NCI-H748 (cell line): ENCODE measurements around the gene GINS2.
A peak's percentile ranks its signal among the peaks of the same experiment; 100 is the strongest.

Experiments used
- DNase-seq: peaks from one replicate; lab custom pipeline; 2025; ENCODE audit not compliant: unreplicated experiment; lab: John Stamatoyannopoulos, UW

The GINS2 gene

DNA sequence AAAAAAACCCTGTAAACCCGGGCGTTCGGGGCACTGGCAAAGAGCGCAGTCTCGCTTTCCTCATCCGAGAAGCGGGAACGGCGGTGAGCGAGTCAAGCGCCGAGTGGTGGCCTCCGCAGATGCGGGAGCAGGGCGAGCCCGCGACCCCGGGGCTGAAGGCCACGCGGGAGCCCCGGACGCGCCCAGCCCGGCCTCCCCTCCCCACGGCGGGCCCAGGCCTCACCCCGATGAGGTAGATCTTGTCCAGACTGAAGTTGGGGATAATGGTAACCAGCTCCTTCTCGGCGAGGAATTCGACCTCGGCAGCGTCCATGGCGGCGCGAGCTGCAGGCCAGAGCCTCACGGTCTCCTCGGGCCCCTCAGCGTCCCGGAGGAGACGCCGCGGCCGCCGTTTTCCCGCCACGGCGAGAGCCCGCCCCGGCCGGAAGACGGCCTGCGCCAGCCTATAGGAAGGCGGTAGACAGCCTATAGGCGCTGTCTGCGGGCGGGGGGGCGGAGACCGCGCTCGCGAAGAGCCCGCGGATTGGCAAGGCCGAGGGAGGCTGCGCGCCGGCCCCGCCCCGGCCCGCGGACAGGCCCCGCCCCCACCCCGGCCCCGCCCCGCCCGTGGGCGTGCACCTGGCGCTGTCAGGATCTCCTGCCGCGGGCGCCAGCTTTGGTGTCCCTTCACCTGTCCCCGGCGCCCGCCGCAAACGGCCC, at the start of gene GINS2:
GINS2 (minus strand) TSS at position 369 of the 699 bp plus-strand sequence; CDS start at position 313, 56 bp downstream.
- peak; percentile 93 for DNase-seq

DNA sequence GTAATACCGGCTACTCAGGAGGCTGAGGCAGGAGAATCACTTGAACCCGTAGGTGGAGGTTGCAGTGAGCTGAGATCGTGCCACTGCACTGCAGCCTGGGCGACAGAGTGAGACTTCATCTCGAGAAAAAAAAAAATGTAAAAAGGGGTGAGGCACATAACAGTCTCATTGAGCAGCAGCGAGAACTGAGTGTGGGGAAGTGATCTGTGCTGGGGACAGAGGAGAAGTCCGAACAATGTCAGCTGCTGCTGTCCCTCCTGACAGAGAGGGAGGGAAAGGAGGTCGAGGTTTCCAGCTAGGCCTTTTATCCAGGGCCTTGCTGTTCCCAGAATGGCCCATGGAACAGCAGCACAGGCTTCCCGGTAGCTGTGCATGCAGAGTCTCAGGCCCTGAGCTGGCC, 48.2 kb upstream of the GINS2 start:
- no peak for DNase-seq

DNA sequence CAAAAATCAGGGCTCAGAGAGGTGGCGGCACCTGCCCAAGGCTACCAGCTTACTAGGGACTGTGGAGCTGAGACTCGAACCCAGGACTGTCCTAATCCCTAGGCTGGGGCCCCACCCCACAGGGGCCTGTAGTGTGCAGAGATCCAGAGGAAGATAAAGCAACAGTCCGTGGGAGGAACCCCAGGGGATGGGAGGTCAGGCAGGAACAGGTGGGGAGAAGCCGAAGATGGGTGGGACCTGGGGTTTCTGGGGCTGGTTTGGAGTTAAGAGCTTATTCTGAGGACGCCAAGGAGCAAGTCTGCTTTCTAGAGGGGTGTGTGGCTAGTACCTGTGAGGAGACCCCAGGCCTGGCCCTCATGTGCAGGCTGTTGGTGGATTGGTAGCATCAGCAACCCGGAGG, 47.2 kb upstream of the GINS2 start:
- DNase-seq: no peak

DNA sequence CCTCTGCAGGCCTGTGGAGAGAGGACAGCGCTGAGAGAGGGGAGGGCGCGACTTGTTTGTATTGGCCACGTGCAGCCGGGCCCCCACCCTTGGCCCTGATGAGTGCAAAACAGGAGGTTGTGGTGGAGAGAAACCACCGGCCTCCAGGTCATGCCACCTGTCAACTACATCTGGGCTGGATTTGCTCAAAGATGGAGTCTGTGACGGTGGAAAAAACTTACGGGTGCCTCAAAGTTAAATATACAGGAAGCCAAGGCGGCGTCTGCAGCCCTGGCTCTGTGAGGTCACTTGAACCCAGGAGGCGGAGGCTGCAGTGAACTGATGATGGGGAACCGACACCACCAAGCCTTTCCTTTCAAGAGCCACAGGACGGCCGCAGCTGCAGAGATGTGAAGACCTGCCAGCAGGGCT, 46.5 kb upstream of the GINS2 start:
- DNase-seq: no peak

DNA sequence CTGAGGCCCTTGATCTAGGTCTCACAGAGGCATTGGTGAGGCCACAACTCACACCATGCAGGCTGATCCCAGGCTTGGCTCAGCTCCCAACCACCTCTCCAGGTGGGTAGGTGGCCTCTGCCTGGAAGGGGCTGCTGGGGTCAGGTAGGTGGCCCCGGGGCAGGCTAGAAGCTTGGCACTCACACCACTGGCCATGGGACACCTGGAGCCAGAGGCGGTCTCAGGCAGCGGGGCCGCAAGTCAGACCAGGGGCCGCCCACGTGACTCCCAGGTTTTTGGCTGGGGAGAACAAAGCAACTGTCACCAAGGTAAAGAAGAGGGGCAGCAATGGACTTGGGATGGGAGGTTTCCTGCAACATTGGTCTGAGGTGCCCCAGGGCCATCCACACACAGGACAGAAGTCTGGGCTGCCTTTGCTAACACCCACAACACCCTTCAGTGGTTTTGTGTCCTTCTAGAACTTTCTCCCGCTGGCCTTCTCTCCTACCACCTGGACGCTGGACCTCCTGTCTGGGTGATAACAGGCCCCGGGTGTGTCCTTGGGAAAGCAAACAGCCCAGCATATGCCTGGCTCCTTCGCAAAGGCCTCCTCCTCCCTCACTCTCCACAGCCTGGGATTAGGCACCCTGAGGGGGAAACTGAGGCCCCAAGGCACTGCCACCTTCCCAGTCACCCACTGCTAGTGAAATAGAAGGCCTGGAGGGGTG, 45.7 kb upstream of the GINS2 start:
- DNase-seq: no peak

DNA sequence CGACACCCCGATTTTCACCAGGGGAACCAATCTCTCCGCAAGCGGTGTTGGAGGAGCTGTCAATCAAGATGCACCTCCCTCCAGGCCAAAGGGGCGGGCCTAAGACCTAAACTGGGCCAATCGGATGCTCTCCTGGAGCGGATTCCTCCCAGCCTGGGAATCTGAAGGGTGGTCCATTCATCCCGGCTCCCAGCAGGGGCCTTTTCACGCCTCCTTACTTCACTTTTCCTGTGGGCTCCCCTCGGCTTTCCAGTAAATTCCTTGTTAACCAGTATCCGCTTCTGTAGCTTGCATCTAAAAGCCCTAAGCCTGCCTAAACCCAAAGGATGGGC, 45.1 kb upstream of the GINS2 start:
- no peak for DNase-seq

DNA sequence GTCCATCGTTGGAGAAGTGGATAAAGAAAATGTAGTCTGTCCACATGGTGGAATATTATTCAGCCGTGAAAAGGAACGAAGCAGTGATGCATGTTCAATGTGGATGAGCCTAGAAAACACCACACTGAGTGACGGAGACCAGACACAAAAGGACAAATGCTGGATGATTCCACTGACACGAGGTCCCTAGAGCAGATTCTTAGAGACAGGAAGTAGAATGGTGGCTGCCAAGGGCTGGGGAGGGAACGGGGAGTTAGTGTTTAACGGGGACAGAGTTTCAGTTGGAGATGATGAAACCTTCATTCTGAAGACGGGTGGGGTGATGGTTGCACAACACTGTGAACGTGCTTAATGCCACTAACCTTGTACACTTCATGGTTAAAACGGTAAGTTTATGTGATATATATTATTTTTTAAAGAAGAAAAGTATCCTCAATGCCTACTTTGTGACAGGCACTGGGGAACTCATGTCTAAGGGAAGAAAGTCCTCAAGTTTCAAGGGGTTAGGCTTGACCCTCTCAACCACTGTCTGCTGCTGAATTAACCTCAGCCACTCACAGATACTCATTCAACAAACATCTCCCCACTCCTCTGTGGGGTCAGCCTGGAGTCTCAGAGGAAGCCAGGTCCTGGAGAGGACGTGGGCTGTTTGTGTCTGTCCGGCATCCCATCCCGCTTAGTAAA, 44.5 kb upstream of the GINS2 start:
- DNase-seq: no peak

DNA sequence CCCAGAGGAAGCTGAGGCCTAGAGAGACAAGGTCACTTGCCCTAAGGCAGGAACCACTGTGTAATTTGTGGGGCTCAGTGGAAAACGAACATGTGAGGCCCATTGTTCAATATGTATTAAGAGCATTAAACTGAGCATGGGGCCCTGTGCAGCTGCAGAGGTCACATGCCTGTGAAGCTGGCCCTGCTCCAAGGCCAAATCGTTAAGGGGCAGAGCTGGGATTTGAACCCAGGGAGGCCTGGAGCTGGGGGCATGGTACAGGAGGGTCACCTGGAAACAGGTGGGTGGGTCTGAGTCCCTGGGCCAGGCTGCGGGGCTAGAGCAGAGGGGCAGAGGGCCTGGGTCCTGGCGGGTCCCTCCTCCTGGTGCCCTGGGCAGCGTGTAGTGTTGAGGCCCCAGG, 42.4 kb upstream of the GINS2 start:
- DNase-seq: no peak

DNA sequence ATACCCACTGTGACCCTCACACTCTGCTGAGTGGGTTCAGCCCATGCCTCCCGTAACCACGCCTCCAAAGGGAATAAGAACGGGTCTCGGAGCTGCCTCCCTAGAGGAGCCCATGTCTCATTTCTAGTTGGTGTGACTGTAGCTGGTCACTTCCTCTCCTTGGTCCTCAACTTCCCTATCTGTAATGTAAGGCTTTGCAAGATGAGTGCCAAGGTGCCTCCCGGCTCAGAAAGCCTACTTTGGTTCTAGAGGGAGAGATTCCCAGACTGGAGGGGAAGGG, 41.4 kb upstream of the GINS2 start:
- no peak for DNase-seq

DNA sequence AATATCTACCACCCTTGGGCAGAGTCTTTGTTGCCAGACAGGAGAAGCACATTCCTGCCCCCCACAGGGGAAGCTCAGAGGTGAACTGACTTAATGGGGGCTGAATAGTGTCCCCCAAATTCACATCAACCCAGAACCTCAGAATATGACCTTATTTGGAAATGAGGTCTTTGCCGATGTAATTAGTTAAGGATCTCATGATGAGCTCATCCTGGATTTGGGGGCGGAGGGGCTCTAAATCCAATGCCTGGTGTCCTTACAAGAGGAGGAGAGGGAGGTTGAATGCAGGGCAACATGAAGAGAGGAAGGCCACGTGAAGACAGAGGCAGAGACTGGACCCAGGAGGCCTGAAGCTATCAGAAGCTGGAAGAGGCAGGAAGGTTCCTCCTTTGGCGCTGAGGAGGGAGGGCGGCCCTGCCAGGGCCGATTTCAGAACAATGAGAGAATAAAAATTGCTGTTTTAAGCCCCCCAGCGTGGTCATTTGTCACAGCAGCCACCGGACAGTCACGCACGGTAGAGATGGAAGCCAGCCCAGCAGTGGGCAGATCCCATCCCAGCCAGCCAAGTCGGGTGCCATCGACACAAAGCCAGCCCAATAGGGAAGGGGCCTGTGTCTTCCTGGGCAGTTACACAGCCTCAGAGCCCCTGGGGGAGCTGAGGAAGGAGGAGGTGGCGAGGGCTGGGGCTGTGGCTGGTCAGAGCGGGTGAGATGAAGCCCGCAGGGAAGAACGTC, 40.9 kb upstream of the GINS2 start:
- no peak for DNase-seq

DNA sequence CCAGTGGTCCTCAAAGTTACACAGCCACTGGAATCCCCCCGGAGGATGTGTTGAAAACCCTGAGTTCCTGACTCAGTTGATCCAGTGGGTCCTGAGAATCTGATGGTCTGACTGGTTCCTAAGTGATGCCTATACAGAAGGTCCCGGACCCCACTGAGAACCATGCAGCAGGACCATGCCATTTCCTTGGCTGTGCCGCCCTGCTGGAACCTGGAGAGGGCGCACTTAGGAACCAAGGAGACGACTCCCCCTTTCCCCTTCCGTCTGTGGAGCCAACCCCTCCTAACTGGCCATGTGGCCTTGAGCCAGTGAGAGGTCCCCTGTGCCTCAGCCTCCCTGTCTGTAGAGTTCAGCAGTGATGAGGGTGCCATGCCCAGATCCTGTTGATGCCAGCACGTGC, 40.1 kb upstream of the GINS2 start:
- no peak for DNase-seq

DNA sequence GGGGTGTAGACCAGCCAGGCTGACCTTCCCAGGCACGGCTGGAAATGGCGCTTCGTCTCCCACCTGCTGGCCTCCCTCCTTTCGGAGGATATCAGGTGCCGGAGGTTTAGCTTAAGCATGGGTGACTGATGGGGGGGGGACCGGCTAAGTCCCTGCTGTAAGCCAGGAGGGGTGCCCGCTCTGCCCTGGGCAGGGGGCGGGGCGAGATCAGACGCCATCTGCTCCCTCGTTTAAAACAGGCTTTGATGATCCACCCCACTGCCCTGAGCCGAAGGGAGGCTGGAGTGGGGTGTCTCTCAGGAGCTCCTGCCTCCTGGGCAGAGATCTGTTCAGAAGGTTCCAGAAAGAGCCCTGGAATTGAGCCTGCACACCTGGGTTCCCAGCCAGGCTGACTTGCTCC, 36.2 kb upstream of the GINS2 start:
- DNase-seq: no peak

DNA sequence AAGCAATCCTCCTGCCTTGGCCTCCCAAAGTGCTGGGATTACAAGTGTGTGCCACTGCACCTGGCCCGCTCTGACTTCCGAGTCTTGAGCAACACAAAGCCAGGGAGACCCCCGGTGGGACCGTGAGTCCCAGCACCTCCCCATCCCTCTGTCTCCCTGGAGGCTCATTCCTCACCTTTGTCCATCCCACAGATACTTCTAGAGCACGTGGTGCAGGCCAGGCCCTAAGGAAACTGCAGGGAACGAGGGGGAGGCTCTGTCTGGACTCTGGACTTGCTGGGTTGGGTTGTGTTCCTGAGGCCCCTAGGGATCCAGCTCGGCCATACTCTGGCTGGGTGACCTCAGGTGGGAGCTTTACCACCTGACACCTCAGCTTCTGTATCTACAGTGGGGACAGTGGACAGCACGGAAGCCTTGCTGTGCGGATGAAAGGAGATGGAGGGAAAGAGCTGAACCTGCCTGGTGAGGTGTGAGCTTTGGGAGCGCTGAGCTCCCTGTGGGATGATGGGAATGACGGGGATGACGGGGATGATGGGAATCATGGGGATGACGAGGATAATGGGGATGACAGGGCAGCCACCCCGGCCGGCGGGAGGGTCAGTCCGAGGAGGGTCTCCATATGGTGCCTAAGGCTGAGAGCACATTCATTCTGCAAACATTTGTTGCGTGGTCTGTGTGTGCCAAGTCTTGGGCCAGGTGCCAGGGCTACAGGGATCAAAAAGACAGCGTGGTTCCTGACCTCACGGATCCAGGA, 35.5 kb upstream of the GINS2 start:
- no peak for DNase-seq

DNA sequence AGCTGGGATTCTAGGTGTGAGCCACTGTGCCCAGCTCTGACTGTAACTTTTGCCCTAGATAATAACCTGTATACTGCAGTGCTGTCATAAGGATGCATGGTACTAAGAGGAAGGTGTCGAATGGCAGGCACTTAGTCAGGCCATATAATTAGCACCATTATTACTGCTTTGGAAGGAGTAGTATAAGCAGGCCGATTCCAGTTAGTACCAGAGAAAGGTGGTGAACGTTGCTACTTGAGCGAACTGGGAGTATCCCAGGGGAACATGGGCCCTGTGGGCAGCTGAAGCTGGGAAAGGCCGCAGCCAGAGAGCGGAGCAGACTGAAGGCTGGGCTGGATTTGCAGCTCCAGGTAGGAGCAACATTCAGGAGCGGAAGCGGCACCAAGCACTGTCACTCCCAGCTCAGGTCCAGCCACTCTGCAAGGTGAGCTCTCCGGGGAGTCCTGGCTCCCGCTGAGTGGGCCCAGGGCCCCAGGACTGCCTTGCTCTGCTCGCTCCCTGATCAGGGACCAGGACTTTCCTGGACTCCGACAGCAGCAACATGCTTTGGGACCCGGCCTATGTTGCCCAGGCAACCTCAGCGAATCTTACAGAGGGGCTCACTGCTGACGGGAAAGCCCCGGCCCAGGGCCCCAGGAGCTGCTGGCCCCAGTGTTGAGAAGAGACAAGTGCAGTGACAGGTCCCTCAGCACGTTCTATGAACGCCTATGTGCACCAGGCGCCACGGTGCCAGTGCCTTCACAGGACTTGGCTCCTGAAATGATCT, 33.6 kb upstream of the GINS2 start:
- DNase-seq: peak; percentile 33

DNA sequence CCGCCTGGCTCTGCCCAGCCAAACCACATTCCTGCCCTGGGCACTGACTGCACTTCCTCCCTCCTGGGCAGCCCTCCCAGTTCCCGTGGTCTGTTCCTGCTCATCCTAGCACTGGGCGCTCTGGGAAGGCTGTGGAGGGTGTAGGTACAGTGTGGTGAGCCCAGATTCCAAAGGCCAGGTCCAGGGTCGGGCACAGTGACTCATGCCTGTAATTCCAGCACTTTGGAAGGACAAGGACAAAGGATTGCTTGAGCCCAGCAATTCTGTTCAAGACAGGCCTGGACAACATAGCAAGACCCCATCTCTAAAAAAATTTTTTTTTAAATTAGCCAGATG, 31.5 kb upstream of the GINS2 start:
- no peak for DNase-seq

DNA sequence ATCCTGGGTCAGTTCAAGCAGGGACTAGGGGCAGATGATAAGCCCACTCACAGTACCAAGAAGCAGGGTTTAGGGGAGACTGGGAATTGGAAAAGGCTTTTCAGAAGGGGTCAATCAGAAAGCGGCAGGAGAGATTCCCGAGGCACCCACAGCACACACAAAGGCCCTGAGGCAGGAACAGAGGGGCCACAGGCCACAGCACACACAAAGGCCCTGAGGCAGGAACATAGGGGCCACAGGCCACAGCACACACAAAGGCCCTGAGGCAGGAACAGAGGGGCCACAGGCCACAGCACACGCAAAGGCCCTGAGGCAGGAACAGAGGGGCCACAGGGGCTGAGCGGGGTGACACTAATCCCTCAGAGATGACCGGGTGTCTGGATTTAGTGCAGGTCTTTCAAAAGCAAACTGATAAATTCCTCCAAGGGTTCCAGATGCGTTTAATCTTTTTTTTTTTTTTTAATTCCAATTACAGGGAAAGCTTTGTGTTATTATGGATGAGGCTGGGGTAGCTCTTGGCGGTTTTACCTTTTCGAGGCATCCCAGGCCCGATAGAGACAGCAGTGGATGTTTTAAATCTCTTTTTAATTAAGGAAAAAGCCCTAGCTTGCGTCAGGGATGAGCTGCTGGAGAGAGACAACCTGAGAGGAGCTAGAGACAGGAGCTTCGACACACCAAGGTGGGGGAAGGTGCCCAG, 31.0 kb upstream of the GINS2 start:
- no peak for DNase-seq

DNA sequence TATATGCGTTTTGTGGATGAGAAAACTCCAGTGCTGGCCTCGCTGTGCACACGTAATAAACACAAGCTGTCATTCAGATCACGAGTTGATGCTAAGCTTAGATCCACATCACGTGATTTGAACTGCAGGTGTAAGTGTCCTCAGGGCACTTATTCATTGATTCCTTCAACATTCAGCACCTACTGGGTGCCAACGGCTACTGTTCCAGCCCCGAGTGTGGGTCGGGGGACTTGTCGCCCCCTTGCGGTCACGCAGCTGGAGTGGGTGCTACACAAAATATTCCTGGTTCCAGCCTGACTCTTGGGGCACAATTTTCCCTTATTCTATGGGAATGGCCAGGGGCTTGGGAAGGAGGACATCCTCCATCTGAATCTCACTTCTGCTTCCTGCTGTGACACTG, 29.9 kb upstream of the GINS2 start:
- peak; percentile 32 for DNase-seq

DNA sequence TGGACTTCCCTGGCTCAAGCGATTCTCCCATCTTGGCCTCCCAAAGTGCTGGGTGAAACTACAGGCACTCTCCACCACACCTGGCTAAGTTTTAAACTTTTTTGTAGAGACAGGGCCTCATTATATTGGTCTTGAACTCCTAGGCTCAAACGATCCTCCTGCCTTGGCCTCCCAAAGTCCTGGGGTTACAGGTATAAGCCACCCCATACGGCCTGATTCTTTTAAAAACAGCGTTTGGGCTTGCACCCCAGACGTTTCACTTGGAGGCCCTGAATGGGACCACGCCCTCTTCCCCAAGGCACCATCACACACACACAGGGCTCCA, 29.4 kb upstream of the GINS2 start:
- DNase-seq: no peak

DNA sequence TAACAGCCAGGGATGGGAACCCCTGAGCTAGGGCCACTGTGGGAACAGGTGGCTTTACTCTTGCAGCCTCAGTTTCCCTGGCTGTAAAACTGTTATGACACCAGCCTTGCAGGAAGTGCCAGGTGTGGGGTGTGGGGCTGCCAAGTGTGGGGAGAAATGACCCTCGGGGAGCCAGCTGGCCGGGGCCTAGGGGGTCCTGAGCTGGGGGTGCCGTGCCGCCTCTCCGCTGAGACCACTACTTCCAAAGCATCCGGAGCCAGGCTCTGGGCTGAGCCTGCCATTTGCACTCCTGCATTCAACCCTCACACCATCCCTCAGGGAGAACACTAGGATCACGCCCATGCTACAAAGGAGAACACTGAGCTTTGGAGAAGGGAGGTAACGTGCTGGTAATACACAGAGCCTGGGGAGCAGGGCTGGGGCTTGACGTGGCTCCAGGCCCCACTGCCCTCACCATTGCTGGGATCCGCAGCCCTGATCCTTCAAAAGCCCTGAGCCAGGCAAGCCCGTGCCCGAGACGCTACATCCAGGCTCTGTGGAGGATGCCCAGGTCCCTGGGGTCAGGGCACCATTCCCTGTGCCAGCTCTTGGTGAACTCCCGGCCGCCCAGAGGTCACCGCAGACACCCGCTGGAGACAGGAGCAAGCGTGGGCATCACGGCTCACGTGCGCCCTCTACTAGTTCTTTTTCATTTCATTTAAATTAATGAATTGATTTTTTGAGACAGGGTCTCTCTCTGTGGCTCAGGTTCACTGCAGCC, 28.8 kb upstream of the GINS2 start:
- DNase-seq: peak; percentile 78

DNA sequence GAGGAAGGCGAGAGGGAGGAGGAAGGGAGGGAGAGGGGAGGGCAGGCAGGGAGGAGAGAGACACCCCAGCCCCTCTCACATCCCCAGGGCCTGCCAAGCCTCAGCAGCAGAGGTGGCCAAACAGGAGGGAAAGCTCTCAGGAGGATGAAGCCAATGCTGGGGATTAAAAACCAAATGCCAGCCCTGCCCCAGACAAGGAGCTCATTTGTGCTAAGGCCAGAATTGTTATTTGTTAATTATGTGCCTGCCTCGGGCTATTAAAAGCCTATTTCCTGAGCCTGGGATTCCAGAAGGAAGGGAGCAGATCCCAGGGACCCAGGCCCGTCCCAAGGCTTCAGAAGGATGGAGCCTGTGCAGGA, 27.9 kb upstream of the GINS2 start:
- peak; percentile 24 for DNase-seq
